Activated CD4-positive, alpha-beta T cell treated with anti-CD3 and anti-CD28 coated beads, Interleukin-2, amount 50 U/mL, for 48 hours (primary cell): Measurements from ENCODE around the gene CORT.
A peak's percentile ranks its signal among the peaks of the same experiment; 100 is the strongest.
"Not testable (repeated sequence)": the region's sequence is repeated elsewhere in the genome, so short reads cannot be mapped to it uniquely, and the experiment has no call there.

Experiments
- DNase-seq, 2 experiments: peaks; one replicate each; pipeline ENCODE4 v3.0.0-alpha.2; 2020

The CORT gene

GRCh38 chr1:10440305-10440704 is 9.5 kb upstream of the CORT start:
- no peak for DNase-seq

- DNase-seq = no peak
These were observed 9.0 kb upstream of the CORT start for GRCh38 chr1:10440794-10441193.

- DNase-seq = no peak
These were observed 5.6 kb upstream of the CORT start for GRCh38 chr1:10444248-10444647.

GRCh38 chr1:10444795-10445397 is 4.9 kb upstream of the CORT start:
- DNase-seq = no peak

GRCh38 chr1:10446790-10447422 is 2.9 kb upstream of the CORT start:
- no peak for DNase-seq

- DNase-seq = no peak
These were observed 454 bp downstream of the CORT start for GRCh38 chr1:10450156-10450814.

- no peak for DNase-seq
These were observed 1.0 kb downstream of the CORT start for GRCh38 chr1:10450836-10451235.

- DNase-seq = no peak
These were observed 1.5 kb downstream of the CORT start for GRCh38 chr1:10451287-10451686.

- DNase-seq = no peak
These were observed 6.2 kb downstream of the CORT start for GRCh38 chr1:10456048-10456447.

- no peak for DNase-seq
These were observed 6.8 kb downstream of the CORT start for GRCh38 chr1:10456661-10457060.

GRCh38 chr1:10457462-10457861 is 7.6 kb downstream of the CORT start:
- DNase-seq = not testable (repeated sequence)

- DNase-seq = no peak
These were observed 8.0 kb downstream of the CORT start for GRCh38 chr1:10457875-10458274.

GRCh38 chr1:10459184-10459583 is 9.4 kb downstream of the CORT start:
- DNase-seq = no peak

GRCh38 chr1:10467078-10467477 is 17.2 kb downstream of the CORT start:
- DNase-seq = no peak

- DNase-seq = no peak
These were observed 20.2 kb downstream of the CORT start for GRCh38 chr1:10470043-10470442.

GRCh38 chr1:10471411-10472219 is 21.8 kb downstream of the CORT start:
- no peak for DNase-seq

GRCh38 chr1:10472220-10473144 is 22.7 kb downstream of the CORT start, which contains the start of gene DFFA:
TSS of gene DFFA (minus strand) at chr1:10472529. CDS start at chr1:10472458, 71 bp downstream.
- peak; percentile 88 to 92 for DNase-seq

- DNase-seq = no peak
These were observed 23.4 kb downstream of the CORT start for GRCh38 chr1:10473145-10473765.

- DNase-seq = not testable (repeated sequence)
These were observed 24.4 kb downstream of the CORT start for GRCh38 chr1:10474309-10474612.

- DNase-seq = peak; percentile 85 to 92
These were observed 25.0 kb downstream of the CORT start, which contains the start of gene PEX14 for GRCh38 chr1:10474613-10475507. TSS of gene PEX14 (plus strand) at chr1:10474950. CDS start at chr1:10474967, 17 bp downstream.

GRCh38 chr1:10475510-10475909 is 25.7 kb downstream of the CORT start:
- DNase-seq = no peak
